HG02571 (cell line): ENCODE results near the gene SLC13A3.

Experiments
- ATAC-seq: cut with Tn5 transposase; IDR thresholded peaks from one replicate; pipeline ENCODE4 v1.9.1; 2021; ENCODE audit warnings: mild to moderate bottlenecking, moderate library complexity; ENCODE audit not compliant: unreplicated experiment

SLC13A3 gene, protein sequence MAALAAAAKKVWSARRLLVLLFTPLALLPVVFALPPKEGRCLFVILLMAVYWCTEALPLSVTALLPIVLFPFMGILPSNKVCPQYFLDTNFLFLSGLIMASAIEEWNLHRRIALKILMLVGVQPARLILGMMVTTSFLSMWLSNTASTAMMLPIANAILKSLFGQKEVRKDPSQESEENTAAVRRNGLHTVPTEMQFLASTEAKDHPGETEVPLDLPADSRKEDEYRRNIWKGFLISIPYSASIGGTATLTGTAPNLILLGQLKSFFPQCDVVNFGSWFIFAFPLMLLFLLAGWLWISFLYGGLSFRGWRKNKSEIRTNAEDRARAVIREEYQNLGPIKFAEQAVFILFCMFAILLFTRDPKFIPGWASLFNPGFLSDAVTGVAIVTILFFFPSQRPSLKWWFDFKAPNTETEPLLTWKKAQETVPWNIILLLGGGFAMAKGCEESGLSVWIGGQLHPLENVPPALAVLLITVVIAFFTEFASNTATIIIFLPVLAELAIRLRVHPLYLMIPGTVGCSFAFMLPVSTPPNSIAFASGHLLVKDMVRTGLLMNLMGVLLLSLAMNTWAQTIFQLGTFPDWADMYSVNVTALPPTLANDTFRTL

GRCh38 chr20:46651091-46651962 is at the start of gene SLC13A3:
TSS of gene SLC13A3 (minus strand) at chr20:46651459. CDS start at chr20:46651421, 38 bp downstream.
- no peak for ATAC-seq

DNA sequence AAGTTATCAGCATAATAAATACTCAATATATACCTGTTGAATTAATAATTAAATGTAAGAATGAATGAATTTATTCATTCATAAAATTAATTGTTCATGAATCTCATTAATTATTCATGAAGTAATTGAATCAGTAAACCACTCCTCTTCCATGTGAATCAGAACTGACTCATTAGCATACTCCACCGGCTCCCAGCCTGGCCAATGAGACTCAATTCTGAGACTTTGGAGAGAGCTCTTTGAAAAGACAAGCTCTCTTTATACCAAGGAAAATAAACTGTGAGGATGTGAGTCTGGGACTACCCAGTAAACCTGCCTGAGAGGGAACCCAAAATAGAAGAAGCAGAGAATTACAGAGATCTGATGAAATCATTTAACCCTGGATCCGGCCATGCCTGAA is 49.8 kb upstream of the SLC13A3 start:
- no peak for ATAC-seq

DNA sequence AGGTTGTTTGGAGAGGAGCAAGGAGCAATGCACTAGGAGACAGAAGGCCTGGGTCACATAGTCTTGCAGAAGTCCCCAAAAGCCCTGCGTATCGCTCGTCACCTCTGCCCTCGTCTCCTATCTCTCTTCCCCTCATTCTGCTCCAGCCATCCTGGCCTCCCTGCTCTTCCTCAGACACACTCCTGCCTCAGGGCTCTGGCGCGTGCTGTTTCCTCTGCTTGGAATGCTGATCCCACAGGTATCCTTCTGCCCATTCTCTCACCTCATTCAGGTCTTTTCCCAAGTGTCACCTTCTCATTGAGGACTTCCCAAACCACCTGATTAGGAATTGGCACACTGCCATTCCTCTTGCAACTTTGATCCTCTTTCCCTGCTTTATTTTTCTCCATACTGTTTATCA is 49.2 kb upstream of the SLC13A3 start:
- ATAC-seq = no peak

GRCh38 chr20:46699651-46700359 is 48.5 kb upstream of the SLC13A3 start:
- no peak for ATAC-seq

DNA sequence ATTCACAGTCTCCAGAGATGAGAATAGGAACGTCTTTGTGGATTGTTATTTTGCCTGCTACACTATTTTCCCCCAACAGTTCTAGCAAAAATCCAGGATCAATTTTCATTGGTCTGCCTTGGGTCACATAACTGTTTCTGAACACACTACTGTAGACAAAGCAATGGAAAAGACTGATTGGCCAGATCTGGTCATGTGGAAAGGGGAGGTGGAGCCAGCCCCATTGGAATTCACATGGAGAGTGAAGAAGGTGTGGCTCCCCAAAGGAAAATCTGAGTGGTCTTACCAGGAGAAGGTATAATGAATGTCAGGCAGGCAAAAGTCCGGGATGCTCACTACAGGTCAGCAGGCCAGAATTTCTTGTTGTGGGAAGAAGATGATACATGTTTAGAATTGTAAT is 47.5 kb upstream of the SLC13A3 start:
- no peak for ATAC-seq

DNA sequence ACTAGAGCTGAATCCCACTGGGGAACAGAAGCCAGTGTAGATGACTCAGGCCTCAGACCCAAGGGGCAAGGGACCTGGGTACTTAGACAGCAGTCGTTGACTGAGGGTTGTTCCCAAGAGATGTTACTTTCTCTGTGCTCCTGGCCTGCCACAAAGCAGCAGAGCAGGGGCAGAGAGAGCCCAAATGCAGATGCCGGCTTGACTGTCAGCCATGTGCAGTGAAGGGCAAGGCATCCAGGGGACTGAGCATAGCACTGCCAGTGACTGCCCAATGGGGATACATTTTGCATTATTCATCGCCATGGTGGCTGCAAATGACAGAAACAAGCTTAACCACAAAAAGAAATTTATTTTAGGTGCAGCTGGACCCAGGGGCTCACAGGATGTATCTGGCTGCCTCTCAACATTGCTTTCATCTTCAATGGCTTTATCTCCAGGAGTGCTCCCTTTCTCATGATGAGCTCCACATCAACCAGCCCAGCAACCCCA is 45.6 kb upstream of the SLC13A3 start:
- ATAC-seq = no peak

DNA sequence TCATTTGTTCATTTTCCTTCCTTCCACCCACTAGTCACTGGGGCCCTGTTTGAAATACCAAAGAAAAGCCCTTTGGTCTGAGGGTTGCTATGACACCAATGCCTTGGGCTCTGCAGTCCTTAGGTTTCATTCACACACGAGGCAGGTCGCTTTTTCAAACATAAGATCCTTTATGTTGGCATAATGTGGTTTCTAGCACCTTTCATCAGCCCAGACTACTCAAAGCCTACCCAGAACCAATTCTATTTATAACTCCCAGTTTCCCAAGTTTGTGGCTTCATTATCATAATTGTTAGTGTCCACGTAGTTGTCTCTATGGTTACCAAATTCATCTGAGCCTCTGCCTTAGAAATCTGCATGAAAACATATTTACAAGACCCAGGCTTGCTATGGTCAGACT is 44.6 kb upstream of the SLC13A3 start:
- ATAC-seq = no peak

DNA sequence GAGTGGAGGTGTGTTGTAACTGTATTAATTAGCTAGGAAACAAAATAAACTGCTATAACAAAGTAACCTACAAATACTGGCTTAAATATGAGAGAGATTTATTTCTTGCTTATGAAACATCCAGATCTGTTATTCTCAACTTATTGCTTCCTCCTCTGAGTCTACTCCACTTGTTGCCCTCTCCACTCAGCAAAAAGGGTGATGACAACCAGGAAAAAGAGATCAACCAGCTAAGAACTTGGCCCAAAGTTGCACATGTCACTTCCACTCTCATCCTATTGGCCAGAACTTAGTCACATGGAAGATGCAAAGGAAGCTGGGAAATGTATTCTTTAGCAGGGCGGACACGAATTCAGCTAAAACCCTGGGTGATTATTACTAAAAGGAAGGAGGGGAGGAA is 43.2 kb upstream of the SLC13A3 start:
- ATAC-seq = no peak

DNA sequence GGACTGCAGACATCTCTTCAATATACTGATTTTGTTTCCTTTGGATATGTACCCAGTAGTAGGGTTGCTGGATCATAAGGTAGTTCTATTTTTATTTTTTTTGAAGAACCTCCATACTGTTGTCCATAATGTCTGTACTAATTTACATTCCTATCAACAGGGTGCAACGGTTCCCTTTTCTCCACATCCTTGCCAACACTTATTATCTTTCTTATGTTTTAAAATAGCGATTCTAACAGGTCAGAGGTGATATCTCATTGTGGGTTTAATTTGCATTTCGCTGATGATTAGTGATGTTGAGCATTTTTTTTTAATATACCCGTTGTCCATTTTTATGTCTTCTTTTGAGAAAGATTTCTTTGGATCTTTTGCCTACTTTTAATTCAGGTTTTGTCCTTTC is 39.9 kb upstream of the SLC13A3 start:
- ATAC-seq = no peak

DNA sequence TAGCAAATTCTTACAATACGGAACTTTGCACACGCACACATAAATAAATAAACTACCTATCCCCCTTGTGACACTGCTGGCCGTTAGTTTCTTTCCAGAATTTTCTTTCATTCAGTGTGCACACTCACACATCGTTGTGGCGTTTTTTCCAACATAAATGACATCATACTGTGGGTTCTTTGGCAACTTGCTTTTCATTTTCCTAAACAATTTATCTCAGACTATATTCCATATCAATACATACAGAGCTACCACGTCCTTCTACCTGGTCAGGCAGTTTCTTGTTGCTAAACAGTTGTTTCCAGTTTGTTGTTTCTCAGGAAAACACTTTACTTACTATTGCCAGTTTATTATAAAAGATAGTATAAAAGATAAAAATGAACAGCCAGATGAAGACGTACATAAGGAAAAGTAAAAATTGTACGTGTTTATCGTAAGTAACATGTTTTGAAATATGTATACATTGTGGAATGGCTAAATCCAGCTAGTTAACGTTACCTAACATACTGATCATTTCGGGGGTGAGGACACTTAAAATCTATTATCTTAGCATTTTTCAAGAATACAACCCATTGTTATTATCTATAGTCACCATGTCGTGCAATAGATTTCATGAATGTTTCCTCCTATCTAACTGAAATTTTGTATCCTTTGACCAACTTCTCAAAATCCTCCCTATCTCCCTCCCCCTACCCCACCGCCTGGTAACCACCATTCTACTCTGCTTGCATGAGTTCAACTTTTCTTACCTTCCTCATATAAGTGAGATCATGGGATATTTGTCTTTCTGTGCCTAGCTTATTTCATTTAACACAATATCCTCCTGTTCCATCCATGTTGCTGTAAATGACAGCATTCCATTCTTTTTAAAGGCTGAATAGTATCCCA is 39.2 kb upstream of the SLC13A3 start:
- ATAC-seq = no peak

GRCh38 chr20:46689754-46690085 is 38.5 kb upstream of the SLC13A3 start:
- ATAC-seq = no peak

GRCh38 chr20:46689082-46689753 is 38.0 kb upstream of the SLC13A3 start, which contains the start of gene TP53RK:
TSS of gene TP53RK (minus strand) at chr20:46689444. CDS start at chr20:46689414, 30 bp downstream.
- ATAC-seq = peak; percentile 91

DNA sequence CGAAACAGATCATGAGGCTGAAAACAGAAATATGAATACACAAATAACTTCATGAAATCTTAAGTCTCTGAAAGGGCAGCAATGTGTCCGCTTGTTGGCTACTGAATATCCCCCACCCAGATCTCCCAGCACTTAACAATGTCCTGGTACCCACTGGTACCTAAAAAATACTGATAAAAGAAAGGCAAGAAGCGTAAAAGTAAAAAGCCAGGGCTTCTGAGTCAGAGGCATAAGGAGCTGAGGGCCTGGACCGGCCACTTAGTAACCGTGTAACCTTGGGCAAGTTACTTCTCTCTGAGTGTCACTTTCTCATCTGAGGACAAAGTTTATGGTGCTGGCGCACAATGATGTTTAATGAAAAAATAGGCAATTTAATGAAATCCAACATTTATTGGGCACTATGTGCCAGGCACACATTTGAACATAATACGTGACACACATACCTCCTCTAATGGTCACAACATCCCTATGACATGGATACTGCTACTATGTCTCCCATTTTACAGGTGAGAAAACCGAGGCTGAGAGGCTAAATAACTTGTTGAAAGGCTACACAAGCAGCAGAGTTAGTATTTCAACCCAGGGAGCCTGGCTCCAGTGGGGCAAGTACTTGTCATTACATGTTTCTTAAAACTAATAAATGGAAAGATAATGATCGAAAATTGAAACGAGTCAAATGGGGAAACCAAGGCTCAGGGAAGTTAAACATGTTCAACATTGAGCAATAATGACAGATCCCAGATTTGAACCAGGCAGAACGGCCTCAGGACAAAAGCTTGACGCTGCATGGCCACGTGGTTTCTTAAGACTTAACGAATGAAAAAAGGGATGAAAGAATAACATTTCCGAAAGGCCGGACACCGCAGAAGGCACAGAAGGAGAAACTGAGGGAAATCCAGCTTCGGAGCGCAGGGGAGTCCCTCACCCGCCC is 37.2 kb upstream of the SLC13A3 start:
- ATAC-seq = no peak

DNA sequence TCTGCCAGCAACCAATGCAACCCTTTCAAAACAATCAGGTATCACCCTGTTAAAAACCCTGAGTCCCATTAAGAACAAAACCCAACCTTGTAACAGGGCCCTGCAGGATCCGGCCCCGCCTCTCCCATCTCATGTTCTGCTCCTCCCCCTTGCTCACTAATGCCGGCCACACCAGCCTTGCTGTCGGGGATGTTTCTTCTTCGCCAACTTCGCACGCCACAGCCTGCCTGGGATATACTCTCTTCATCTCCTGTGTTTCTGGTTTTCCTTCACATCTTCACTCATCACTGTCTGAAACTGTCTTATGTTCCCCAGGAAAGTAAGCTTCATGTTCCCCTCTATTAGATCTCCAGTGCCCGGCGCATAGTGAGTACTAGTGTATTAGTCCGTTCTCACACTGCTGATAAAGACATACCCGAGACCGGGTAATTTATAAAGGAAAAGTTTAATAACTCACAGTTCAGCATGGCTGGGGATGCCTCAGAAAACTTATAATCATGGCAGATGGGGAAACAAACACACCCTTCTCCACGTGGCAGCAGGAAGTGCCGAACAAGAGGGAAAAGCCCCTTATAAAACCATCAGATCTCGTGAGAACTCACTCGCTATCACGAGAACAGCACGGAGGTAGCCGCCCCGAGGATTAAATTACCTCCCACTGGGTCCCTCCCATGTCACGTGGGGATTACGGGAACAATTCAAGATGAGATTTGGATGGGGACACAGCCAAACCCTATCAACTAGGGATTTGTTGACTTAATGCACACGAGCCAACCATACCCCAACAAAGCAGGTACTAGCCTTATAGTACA is 32.9 kb upstream of the SLC13A3 start:
- ATAC-seq = no peak

DNA sequence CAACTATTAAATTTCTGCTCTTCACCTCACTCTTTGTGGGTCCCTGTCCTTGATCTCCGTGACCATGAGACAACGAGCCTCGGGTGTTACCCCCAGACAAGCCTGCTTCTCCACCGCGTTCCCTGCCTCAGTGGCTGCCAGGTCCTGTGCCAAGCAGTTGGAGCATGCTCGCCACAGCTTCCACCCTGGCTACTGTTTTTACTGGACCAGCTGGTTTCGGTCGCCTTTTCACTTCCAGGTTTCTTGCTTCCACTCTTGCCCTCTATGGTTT is 32.3 kb upstream of the SLC13A3 start:
- ATAC-seq = no peak

GRCh38 chr20:46683011-46683667 is 31.9 kb upstream of the SLC13A3 start:
- no peak for ATAC-seq
